H9 (cell line): ENCODE data around the gene TMEM50B. TPM values are rescaled to one million over a fixed set of nuclear protein-coding genes. Genes with fewer than 3 reads are reported as not detected.

Experiments used
- DNase-seq: peaks from one replicate; pipeline ENCODE4 v3.0.0-alpha.2; 2017
- H2AFZ ChIP-seq: one replicate; pipeline ENCODE4 v1.6.1; 2013; ENCODE audit warnings: mild to moderate bottlenecking, low read length, control low read depth, moderate library complexity
- H2AK5ac ChIP-seq: 2 replicates; pipeline ENCODE4 v1.6.1; 2013; ENCODE audit warnings: low read length, control low read depth, mixed read lengths; ENCODE audit not compliant: insufficient read length
- H2BK120ac ChIP-seq: one replicate; pipeline ENCODE4 v1.6.1; 2013; ENCODE audit warnings: low read depth, mild to moderate bottlenecking, low read length, control low read depth, inconsistent platforms; ENCODE audit not compliant: poor library complexity, severe bottlenecking
- H2BK12ac ChIP-seq: 2 replicates; pipeline ENCODE4 v1.6.1; 2013; ENCODE audit warnings: low read length, control low read depth, mixed read lengths, low read depth; ENCODE audit not compliant: insufficient read length
- H2BK15ac ChIP-seq: 2 replicates; pipeline ENCODE4 v1.6.1; 2013; ENCODE audit warnings: low read depth, low read length, control low read depth
- H2BK20ac ChIP-seq: one replicate; pipeline ENCODE4 v1.6.1; 2013; ENCODE audit warnings: low read depth, mild to moderate bottlenecking, low read length, control low read depth, inconsistent platforms; ENCODE audit not compliant: poor library complexity, severe bottlenecking
- H2BK5ac ChIP-seq: 2 replicates; pipeline ENCODE4 v1.6.1; 2013; ENCODE audit warnings: low read length, control low read depth, mixed read lengths; ENCODE audit not compliant: insufficient read length
- H3K14ac ChIP-seq: 2 replicates; pipeline ENCODE4 v1.6.1; 2013; ENCODE audit warnings: low read length, control low read depth; ENCODE audit not compliant: insufficient read depth
- H3K18ac ChIP-seq: 2 replicates; pipeline ENCODE4 v1.6.1; 2013; ENCODE audit warnings: low read depth, mild to moderate bottlenecking, mixed read lengths, low read length, control low read depth; ENCODE audit not compliant: insufficient read length
- H3K23ac ChIP-seq: 2 replicates; pipeline ENCODE4 v1.6.1; 2013; ENCODE audit warnings: low read length, control low read depth, mixed read lengths, low read depth; ENCODE audit not compliant: insufficient read length
- H3K23me2 ChIP-seq: 2 replicates; pipeline ENCODE4 v1.6.1; 2013; ENCODE audit warnings: low read depth, mild to moderate bottlenecking, mixed read lengths, low read length, control low read depth; ENCODE audit not compliant: insufficient read length, poor library complexity, severe bottlenecking
- H3K27ac ChIP-seq: 2 replicates; pipeline ENCODE4 v1.5.1; 2013; ENCODE audit warnings: low read length, control low read depth, mixed read lengths, low read depth; ENCODE audit not compliant: insufficient read length
- H3K27me3 ChIP-seq: 2 replicates; pipeline ENCODE4 v1.6.1; 2013; ENCODE audit warnings: low read length, control low read depth, inconsistent platforms; ENCODE audit not compliant: insufficient read depth
- H3K4ac ChIP-seq: 2 replicates; pipeline ENCODE4 v1.6.1; 2013; ENCODE audit warnings: low read depth, mild to moderate bottlenecking, control low read depth, inconsistent platforms, low read length, moderate library complexity
- H3K4me1 ChIP-seq: 2 replicates; pipeline ENCODE4 v1.6.1; 2013; ENCODE audit warnings: low read length, control low read depth, inconsistent platforms; ENCODE audit not compliant: insufficient read depth
- H3K4me2 ChIP-seq: 2 replicates; pipeline ENCODE4 v1.6.1; 2013; ENCODE audit warnings: low read length, control low read depth, mixed read lengths; ENCODE audit not compliant: insufficient read length, insufficient read depth
- H3K56ac ChIP-seq: 2 replicates; pipeline ENCODE4 v1.6.1; 2013; ENCODE audit warnings: low read depth, mild to moderate bottlenecking, mixed read lengths, low read length, control low read depth; ENCODE audit not compliant: insufficient read length
- H3K79me1 ChIP-seq: 2 replicates; pipeline ENCODE4 v1.6.1; 2013; ENCODE audit warnings: low read depth, mild to moderate bottlenecking, moderate library complexity, low read length, control low read depth, inconsistent platforms; ENCODE audit not compliant: insufficient read depth, poor library complexity, severe bottlenecking
- H3K79me2 ChIP-seq: 2 replicates; pipeline ENCODE4 v1.6.1; 2013; ENCODE audit warnings: low read length, control low read depth, inconsistent platforms; ENCODE audit not compliant: insufficient read depth
- H3K9ac ChIP-seq: 2 replicates; pipeline ENCODE4 v1.6.1; 2013; ENCODE audit warnings: low read length, control low read depth, mixed read lengths; ENCODE audit not compliant: insufficient read length; ENCODE audit errors: extremely low read depth
- H3K9me3 ChIP-seq: one replicate; pipeline ENCODE4 v1.6.1; 2013; ENCODE audit warnings: low read depth, low read length, inconsistent platforms; ENCODE audit not compliant: control insufficient read depth
- H3T11ph ChIP-seq: one replicate; pipeline ENCODE4 v1.6.1; 2013; ENCODE audit warnings: mild to moderate bottlenecking, low read length, control low read depth, inconsistent platforms
- H4K20me1 ChIP-seq: one replicate; pipeline ENCODE4 v1.6.1; 2013; ENCODE audit not compliant: control insufficient read depth, insufficient read length, insufficient read depth
- H4K5ac ChIP-seq: 2 replicates; pipeline ENCODE4 v1.6.1; 2013; ENCODE audit warnings: low read depth, mild to moderate bottlenecking, mixed read lengths, low read length, control low read depth; ENCODE audit not compliant: insufficient read length
- H4K8ac ChIP-seq: replicated peaks from 2 replicates; pipeline ENCODE4 v1.6.1; 2013; ENCODE audit warnings: low read length, control low read depth, mixed read lengths, low read depth; ENCODE audit not compliant: insufficient read length
- H4K91ac ChIP-seq: 2 replicates; pipeline ENCODE4 v1.6.1; 2013; ENCODE audit warnings: low read depth, mild to moderate bottlenecking, moderate library complexity, mixed read lengths, low read length, control low read depth; ENCODE audit not compliant: insufficient read length
- H3K27ac Mint-ChIP-seq, 3 experiments: 2 replicates in 2 of 3; 3 replicates in 1 of 3; pipeline ENCODE4 v1.8.0; 2020 to 2021; ENCODE audit warnings: mixed read lengths in 3 of 3, mild to moderate bottlenecking in 1 of 3, moderate library complexity in 1 of 3
- H3K27me3 Mint-ChIP-seq: 2 replicates; pipeline ENCODE4 v1.8.0; 2021; ENCODE audit warnings: low read depth, mild to moderate bottlenecking, moderate library complexity, mixed read lengths
- H3K36me3 Mint-ChIP-seq, 3 experiments: 2 replicates in 2 of 3; 3 replicates in 1 of 3; pipeline ENCODE4 v1.8.0; 2020 to 2021; ENCODE audit warnings: low read depth in 3 of 3, mixed read lengths in 3 of 3; ENCODE audit not compliant: insufficient read depth in 1 of 3
- H3K4me1 Mint-ChIP-seq, 2 experiments: 2 replicates each; pipeline ENCODE4 v1.8.0; 2020; ENCODE audit warnings: mixed read lengths in 2 of 2
- H3K4me3 Mint-ChIP-seq, 2 experiments: 2 replicates in 1 of 2; 3 replicates in 1 of 2; pipeline ENCODE4 v1.8.0; 2020 to 2021; ENCODE audit warnings: mild to moderate bottlenecking in 2 of 2, mixed read lengths in 2 of 2, moderate library complexity in 1 of 2
- H3K9me3 Mint-ChIP-seq, 2 experiments: 2 replicates in 1 of 2; 3 replicates in 1 of 2; pipeline ENCODE4 v1.8.0; 2020; ENCODE audit warnings: mild to moderate bottlenecking in 2 of 2, mixed read lengths in 2 of 2, moderate library complexity in 1 of 2
- CTCF ChIP-seq: fragments of 200-600 bp; sonication (generic); conservative IDR thresholded peaks from 3 replicates; pipeline ENCODE4 v1.8.0; 2021; ENCODE audit warnings: antibody characterized with exemption, mild to moderate bottlenecking
- WGBS: extraction: QIAGEN DNeasy Blood & Tissue Kit; methylation state at CpG from one replicate; pipeline ENCODE4 v1.1.7; 2013; ENCODE audit warnings: missing lambda C conversion rate, low lambda C conversion rate, mixed read lengths; ENCODE audit not compliant: insufficient read length; ENCODE audit errors: extremely low coverage; 5-methylcytosine and 5-hydroxymethylcytosine counted together
- total RNA-seq: library from RNA; stranded (reverse); gene quantifications from 2 replicates; pipeline ENCODE4 v1.2.1, GENCODE V29; 2021

The TMEM50B gene
- total RNA-seq, 1 experiment from 2014 or later = 17.6 TPM

GRCh38 chr21:33411949-33412430, 67.8 kb downstream of the TMEM50B start:
- no peak overlapping the region for H2AFZ ChIP-seq
- no peak overlapping the region for H2BK15ac ChIP-seq
- no peaks in the 10 kb centered on the region for H3K23me2 ChIP-seq
- H3K79me2 ChIP-seq = peaks cover 5% of the 10 kb centered on the region; the same call in 1 of the 2 replicates
- peaks cover 20 to 25% of the 10 kb centered on the region in 2 experiments for H3K4me1 Mint-ChIP-seq
- peaks cover 5% of the 10 kb centered on the region for H3K79me1 ChIP-seq
- H4K20me1 ChIP-seq = no peaks in the 10 kb centered on the region
- H3K4me2 ChIP-seq = no peak overlapping the region
- H3K4me1 ChIP-seq = peaks cover 8% of the 10 kb centered on the region; the same call in 1 of the 2 replicates
- no peak overlapping the region for H4K8ac ChIP-seq
- H3K9me3 ChIP-seq = no peaks in the 10 kb centered on the region
- no peak overlapping the region for H4K91ac ChIP-seq
- H3K9ac ChIP-seq = no peak overlapping the region
- H3K27me3 ChIP-seq = no peaks in the 10 kb centered on the region
- no peaks in the 10 kb centered on the region for H3K9me3 Mint-ChIP-seq
- no peak overlapping the region for H3T11ph ChIP-seq
- no CpG with 5 or more reads among the region's 8 CpGs for WGBS
- no peak overlapping the region for H3K27ac ChIP-seq
- no peak overlapping the region for H3K56ac ChIP-seq
- H3K27ac Mint-ChIP-seq = peak overlapping the region in 2 of 3 experiments; percentile 75 to 80; a peak in 3 of 7 replicates
- H2BK12ac ChIP-seq = no peak overlapping the region
- no peak overlapping the region for H3K14ac ChIP-seq
- H3K4ac ChIP-seq = no peak overlapping the region
- no peak for DNase-seq
- H3K36me3 Mint-ChIP-seq = peaks cover 5 to 35% (median 30%) of the 10 kb centered on the region in 3 experiments; a peak in 6 of 7 replicates
- no peak overlapping the region for H3K4me3 Mint-ChIP-seq
- no peak overlapping the region for H3K18ac ChIP-seq
- no peak overlapping the region for H3K23ac ChIP-seq
- no peak overlapping the region for H2AK5ac ChIP-seq
- TF ChIP-seq CTCF = no peak
- no peaks in the 10 kb centered on the region for H3K27me3 Mint-ChIP-seq
- H2BK120ac ChIP-seq = no peak overlapping the region
- no peak overlapping the region for H2BK20ac ChIP-seq
- no peak overlapping the region for H4K5ac ChIP-seq
- no peak overlapping the region for H2BK5ac ChIP-seq
